HCT116 (cell line): ENCODE measurements around the gene PIK3R1.

Experiments
- POLR2AphosphoS5 ChIP-seq: IDR thresholded peaks from 2 replicates; pipeline ENCODE4 v1.6.1; 2011; ENCODE audit warnings: mild to moderate bottlenecking, low read depth, low read length, moderate library complexity
- SP1 ChIP-seq: IDR thresholded peaks from 2 replicates; pipeline ENCODE4 v1.6.1; 2012; ENCODE audit warnings: low read depth
- TF ChIP-seq, protein P1 (sequence below), 3 experiments: fragments of 200-600 bp in 1 of 3; sonication (generic) in 1 of 3; IDR thresholded peaks in 2 of 3; conservative IDR thresholded peaks in 1 of 3; 2 replicates each; pipeline ENCODE4 v1.5.1; 2012 to 2017; ENCODE audit warnings: low read depth in 2 of 3, low read length in 2 of 3, antibody characterized with exemption in 1 of 3, borderline replicate concordance in 1 of 3, control low read depth in 1 of 3, mild to moderate bottlenecking in 1 of 3, mixed read lengths in 1 of 3, mixed run types in 1 of 3, moderate library complexity in 1 of 3; ENCODE audit not compliant: insufficient read depth in 1 of 3
- TF ChIP-seq, protein P2 (sequence below): IDR thresholded peaks from 2 replicates; pipeline ENCODE4 v1.6.1; 2012

DNA sequence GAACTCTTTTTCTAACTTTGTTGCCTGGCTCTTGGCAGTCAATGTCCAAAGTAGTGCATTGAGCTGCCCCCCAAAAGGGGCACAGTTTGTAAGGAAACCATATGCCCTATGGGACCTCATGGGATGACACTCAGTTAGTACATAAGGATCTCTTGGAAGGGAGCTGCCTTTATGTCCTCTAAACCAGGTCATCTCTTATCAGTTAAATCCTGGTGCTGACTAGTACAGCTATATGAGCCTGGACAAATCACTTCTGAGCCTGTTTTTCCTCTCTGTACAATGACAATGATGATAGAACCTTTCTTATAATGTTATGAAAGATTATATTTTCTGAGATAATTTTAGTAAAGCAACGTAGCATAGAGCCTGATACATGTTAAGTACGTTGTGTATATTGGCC is 44.1 kb downstream of the PIK3R1 start:
- TF ChIP-seq, protein P1, sequence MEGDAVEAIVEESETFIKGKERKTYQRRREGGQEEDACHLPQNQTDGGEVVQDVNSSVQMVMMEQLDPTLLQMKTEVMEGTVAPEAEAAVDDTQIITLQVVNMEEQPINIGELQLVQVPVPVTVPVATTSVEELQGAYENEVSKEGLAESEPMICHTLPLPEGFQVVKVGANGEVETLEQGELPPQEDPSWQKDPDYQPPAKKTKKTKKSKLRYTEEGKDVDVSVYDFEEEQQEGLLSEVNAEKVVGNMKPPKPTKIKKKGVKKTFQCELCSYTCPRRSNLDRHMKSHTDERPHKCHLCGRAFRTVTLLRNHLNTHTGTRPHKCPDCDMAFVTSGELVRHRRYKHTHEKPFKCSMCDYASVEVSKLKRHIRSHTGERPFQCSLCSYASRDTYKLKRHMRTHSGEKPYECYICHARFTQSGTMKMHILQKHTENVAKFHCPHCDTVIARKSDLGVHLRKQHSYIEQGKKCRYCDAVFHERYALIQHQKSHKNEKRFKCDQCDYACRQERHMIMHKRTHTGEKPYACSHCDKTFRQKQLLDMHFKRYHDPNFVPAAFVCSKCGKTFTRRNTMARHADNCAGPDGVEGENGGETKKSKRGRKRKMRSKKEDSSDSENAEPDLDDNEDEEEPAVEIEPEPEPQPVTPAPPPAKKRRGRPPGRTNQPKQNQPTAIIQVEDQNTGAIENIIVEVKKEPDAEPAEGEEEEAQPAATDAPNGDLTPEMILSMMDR (IDR thresholded peaks at IDR 0.05 in 2 of 3, conservative IDR thresholded peaks at IDR 0.05 in 1 of 3; ENCODE audit: borderline replicate concordance in 1 of 3, insufficient read depth in 1 of 3, low read depth in 2 of 3, low read length in 2 of 3) = no peak
- TF ChIP-seq, protein P2, sequence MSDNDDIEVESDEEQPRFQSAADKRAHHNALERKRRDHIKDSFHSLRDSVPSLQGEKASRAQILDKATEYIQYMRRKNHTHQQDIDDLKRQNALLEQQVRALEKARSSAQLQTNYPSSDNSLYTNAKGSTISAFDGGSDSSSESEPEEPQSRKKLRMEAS = no peak
- TF ChIP-seq SP1 (no peak), POLR2AphosphoS5 (no peak)
